Naive thymus-derived CD8-positive, alpha-beta T cell (primary cell): Measurements from ENCODE around the gene SKAP2. TPM values are rescaled to one million over a fixed set of nuclear protein-coding genes. Genes with fewer than 3 reads are reported as not detected.

Experiments used
- ATAC-seq, 2 donors: fragments of 150-1000 bp; cut with Tn5 transposase in 1 of 2; sonication (Bioruptor Pico), chemical (Tn5 transposase) in 1 of 2; 1 replicate in 1 of 2; 2 replicates in 1 of 2; pipeline ENCODE4 v1.10.0; 2021; ENCODE audit warnings: mild to moderate bottlenecking in 2 of 2, moderate library complexity in 2 of 2
- POLR2A ChIA-PET: fragments of 350-600 bp; sonication (Branson Sonifier 250); formaldehyde crosslinking; loops from one replicate; lab custom pipeline; 2021; ENCODE audit warnings: antibody characterized with exemption; lab: Charles Lee
- DNase-seq, 10 donors: peaks; one replicate each; pipeline versions ENCODE4 v3.0.0 to v3.0.0-alpha.2; 2020 to 2022
- H3K27ac Mint-ChIP-seq, 10 donors: one replicate each; pipeline ENCODE4 v1.8.0; 2020 to 2022; ENCODE audit warnings: mild to moderate bottlenecking in 10 of 10, mixed read lengths in 10 of 10, moderate library complexity in 4 of 10, inconsistent platforms in 1 of 10
- H3K27me3 Mint-ChIP-seq, 5 donors: one replicate each; pipeline ENCODE4 v1.8.0; 2021 to 2022; ENCODE audit warnings: mixed read lengths in 5 of 5
- H3K36me3 Mint-ChIP-seq, 3 donors: one replicate each; pipeline ENCODE4 v1.8.0; 2020 to 2022; ENCODE audit warnings: mixed read lengths in 3 of 3, mild to moderate bottlenecking in 2 of 3, inconsistent platforms in 1 of 3
- H3K4me1 Mint-ChIP-seq, 4 donors: one replicate each; pipeline ENCODE4 v1.8.0; 2021 to 2022; ENCODE audit warnings: mixed read lengths in 4 of 4
- H3K4me3 Mint-ChIP-seq, 10 donors: one replicate each; pipeline ENCODE4 v1.8.0; 2020 to 2022; ENCODE audit warnings: mild to moderate bottlenecking in 10 of 10, mixed read lengths in 10 of 10, moderate library complexity in 6 of 10, inconsistent platforms in 1 of 10
- H3K9me3 Mint-ChIP-seq, 9 donors: one replicate each; pipeline ENCODE4 v1.8.0; 2020 to 2022; ENCODE audit warnings: mixed read lengths in 9 of 9, mild to moderate bottlenecking in 3 of 9, inconsistent platforms in 1 of 9, moderate library complexity in 1 of 9
- polyA plus RNA-seq, 3 donors: library from polyadenylated mRNA; unstranded; fragments of 300-500 nt; fragmentation: Illumina TruSeq; gene quantifications; one replicate each; pipeline ENCODE4 v1.2.3, GENCODE V29; 2021
- total RNA-seq, 8 experiments: library from RNA in 2 of 8; stranded (reverse) in 2 of 8; gene quantifications; one replicate each; pipeline ENCODE4 v1.2.3 and lab custom pipeline; 2021 to 2026

SKAP2 gene
- total and polyA plus RNA-seq, 5 experiments from 2014 or later: 4.2 to 27.6 (median 7.5) TPM

DNA sequence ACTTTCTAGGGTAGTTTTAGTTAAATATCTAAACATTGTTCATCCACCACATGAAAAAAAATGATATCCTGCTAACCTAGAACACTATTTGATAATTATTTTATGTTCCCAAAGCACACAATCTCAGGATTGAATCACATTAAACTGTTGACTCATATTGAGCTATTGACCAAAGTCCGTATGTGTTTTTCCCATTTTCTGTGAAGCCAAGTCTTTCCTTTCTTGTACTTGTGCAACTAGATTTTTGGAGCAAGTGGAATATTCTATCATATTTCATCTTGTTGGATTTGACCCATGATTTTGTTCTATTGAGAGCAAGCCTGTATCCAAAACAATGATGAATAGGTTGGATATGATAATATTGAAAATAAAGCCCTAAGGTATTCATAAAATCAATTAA, 164.6 kb downstream of the SKAP2 start:
- ATAC-seq (no peak), DNase-seq (no peak)
- Mint-ChIP-seq H3K4me1 (no peaks in the 10 kb centered on the region), H3K27me3 (peaks cover 1 to 19% (median 8%) of the 10 kb centered on the region in 5 donors), H3K4me3 (no peak overlapping the region), H3K36me3 (peaks cover 0 to 2% (median 0%) of the 10 kb centered on the region in 3 donors), H3K27ac (no peak overlapping the region), H3K9me3 (no peaks in the 10 kb centered on the region)
- POLR2A ChIA-PET: no interaction called here

DNA sequence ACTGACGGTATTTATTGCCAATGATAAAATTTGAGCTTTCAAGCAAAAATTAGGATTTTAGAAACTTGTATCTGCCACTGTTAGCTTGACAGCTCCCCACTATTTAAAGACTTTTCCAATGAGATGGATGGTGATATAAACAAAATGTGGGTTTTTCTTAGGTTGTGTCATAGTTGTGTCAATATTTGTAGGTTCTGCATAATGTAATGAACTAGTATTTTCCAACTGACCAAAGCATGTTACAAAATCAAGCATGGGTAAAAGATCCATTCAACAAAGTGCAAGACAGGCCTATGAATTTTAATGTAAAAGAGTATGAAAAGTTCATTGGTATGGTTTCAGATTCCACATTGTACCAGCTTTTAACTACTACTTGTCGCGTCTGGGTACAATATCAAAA, 165.6 kb downstream of the SKAP2 start:
- H3K36me3 Mint-ChIP-seq: peaks cover 0 to 2% (median 0%) of the 10 kb centered on the region in 3 donors
- no peaks in the 10 kb centered on the region for H3K9me3 Mint-ChIP-seq
- H3K4me1 Mint-ChIP-seq: no peaks in the 10 kb centered on the region
- POLR2A ChIA-PET: no interaction called here
- H3K27me3 Mint-ChIP-seq: peaks cover 1 to 19% (median 8%) of the 10 kb centered on the region in 5 donors
- ATAC-seq (no peak), DNase-seq (no peak)
- H3K4me3 Mint-ChIP-seq: no peak overlapping the region
- H3K27ac Mint-ChIP-seq: no peak overlapping the region

DNA sequence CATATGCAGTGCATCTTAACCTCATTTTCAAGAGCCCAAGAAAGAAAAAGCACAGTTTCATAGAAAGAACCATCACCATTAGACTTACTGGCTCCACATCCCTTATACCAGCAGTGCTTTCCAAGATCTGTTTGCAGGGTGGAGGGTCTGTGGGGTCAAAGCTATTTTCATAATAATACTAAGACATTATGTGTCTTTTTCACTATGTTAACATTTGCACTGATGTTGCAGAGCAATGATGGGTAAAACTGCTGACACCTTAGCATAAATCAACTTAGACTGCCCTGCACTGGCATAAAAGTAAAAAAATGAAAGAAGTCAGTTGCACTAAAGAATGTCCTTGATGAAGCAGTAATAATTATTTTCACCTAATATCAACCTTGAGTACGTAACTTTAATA, 166.2 kb downstream of the SKAP2 start:
- Mint-ChIP-seq H3K27ac (no peak overlapping the region), H3K9me3 (no peaks in the 10 kb centered on the region), H3K4me3 (no peak overlapping the region), H3K27me3 (peaks cover 1 to 19% (median 8%) of the 10 kb centered on the region in 5 donors), H3K36me3 (peaks cover 0 to 2% (median 0%) of the 10 kb centered on the region in 3 donors), H3K4me1 (no peaks in the 10 kb centered on the region)
- no peak for DNase-seq
- POLR2A ChIA-PET: no interaction called here
- no peak for ATAC-seq

DNA sequence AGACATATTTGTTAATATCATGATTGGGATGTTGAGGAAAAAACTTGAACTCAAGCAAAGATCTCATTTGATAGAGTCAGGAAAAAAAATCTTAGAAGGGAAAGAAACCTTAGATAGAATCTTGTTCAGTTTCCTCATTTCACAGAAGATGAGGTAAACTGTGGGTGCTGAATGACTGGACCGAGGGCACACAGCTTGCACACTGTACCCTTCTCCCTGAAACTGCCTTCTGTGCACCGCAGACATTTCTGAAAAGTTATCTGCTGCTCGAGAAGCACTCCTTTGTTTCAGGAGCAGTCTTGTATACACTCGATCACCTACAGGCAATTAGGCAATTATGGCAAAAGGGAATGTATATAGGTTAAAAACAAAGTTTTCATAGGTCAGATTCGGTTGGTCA, 167.4 kb downstream of the SKAP2 start:
- ATAC-seq: no peak
- no peak for DNase-seq
- H3K36me3 Mint-ChIP-seq: peaks cover 0 to 2% (median 0%) of the 10 kb centered on the region in 3 donors
- no peak overlapping the region for H3K4me3 Mint-ChIP-seq
- H3K27ac Mint-ChIP-seq: peak overlapping the region in 1 of 10 donors; percentile 4
- no peaks in the 10 kb centered on the region for H3K9me3 Mint-ChIP-seq
- H3K4me1 Mint-ChIP-seq: no peaks in the 10 kb centered on the region
- H3K27me3 Mint-ChIP-seq: peaks cover 0 to 14% (median 6%) of the 10 kb centered on the region in 5 donors
- POLR2A ChIA-PET: no interaction called here

DNA sequence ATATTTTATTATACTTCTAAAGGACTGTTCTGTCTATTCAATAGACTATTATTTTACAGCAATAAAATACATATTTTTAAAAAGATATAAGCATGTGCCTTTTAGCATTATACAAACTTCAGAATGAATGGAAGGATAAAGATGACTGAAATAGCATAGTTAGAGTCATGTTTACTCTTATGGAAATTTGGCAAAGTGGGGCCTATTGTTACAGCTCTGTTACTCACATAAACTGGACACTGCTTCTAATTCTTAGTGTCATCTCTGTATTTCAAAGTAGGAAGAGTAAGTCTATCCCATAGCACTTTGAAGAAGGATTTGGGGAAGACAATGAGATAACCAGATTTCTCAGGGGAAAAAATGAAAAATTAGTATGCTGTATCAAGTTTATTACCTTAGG, 168.2 kb downstream of the SKAP2 start:
- peaks cover 0 to 20% (median 10%) of the 10 kb centered on the region in 5 donors for H3K27me3 Mint-ChIP-seq
- H3K9me3 Mint-ChIP-seq: no peaks in the 10 kb centered on the region
- ATAC-seq (no peak), DNase-seq (no peak)
- H3K27ac Mint-ChIP-seq: no peak overlapping the region
- POLR2A ChIA-PET: no interaction called here
- no peaks in the 10 kb centered on the region for H3K4me1 Mint-ChIP-seq
- peaks cover 0 to 2% (median 0%) of the 10 kb centered on the region in 3 donors for H3K36me3 Mint-ChIP-seq
- no peak overlapping the region for H3K4me3 Mint-ChIP-seq

DNA sequence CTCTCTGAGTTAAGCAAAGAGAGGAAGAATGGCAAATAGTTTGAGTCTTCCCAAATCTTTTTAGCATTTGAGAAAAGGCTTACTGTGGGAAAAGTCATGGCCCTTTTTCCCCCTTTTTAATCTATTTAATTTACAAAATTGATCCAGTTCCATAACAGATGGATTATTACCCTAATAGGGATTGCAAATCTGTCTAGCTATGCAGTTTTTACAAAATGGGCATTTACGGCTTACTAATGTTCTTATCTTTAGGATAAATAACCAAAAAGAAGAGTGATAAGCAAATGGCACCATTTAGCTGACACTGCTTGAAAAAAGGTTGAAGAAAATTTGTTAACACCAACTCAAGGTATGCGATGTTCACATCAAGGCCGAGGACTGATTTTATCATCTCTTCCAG, 169.7 kb downstream of the SKAP2 start:
- Mint-ChIP-seq H3K36me3 (peaks cover 0 to 2% (median 0%) of the 10 kb centered on the region in 3 donors), H3K4me1 (peaks cover 0 to 4% (median 0%) of the 10 kb centered on the region in 4 donors), H3K27me3 (peaks cover 0 to 21% (median 10%) of the 10 kb centered on the region in 5 donors), H3K27ac (no peak overlapping the region), H3K4me3 (no peak overlapping the region), H3K9me3 (no peaks in the 10 kb centered on the region)
- POLR2A ChIA-PET: no interaction called here
- ATAC-seq: no peak
- DNase-seq: no peak

DNA sequence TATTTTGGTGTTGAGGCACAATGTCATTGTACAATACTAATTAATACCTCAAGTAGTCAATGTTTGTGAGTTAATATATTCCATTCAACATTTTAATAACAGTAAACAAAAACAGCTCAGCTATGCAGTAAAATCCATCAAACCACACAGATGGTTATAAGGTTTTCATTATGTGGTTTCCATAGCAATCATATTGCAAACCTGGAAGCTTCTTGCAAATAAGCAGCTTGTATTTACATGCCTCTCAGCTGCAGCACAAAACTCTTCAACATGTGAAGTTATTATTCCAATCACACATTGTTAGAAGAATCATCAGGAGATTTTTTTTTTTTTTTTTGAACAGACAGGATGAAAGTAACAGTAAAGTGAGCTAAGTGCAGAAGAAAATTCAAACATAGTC, 170.2 kb downstream of the SKAP2 start:
- H3K9me3 Mint-ChIP-seq: no peaks in the 10 kb centered on the region
- H3K27me3 Mint-ChIP-seq: peaks cover 0 to 21% (median 14%) of the 10 kb centered on the region in 5 donors
- H3K36me3 Mint-ChIP-seq: peaks cover 0 to 2% (median 0%) of the 10 kb centered on the region in 3 donors
- POLR2A ChIA-PET: no interaction called here
- H3K27ac Mint-ChIP-seq: no peak overlapping the region
- H3K4me3 Mint-ChIP-seq: no peak overlapping the region
- no peak for DNase-seq
- H3K4me1 Mint-ChIP-seq: peaks cover 0 to 5% (median 0%) of the 10 kb centered on the region in 4 donors
- no peak for ATAC-seq

DNA sequence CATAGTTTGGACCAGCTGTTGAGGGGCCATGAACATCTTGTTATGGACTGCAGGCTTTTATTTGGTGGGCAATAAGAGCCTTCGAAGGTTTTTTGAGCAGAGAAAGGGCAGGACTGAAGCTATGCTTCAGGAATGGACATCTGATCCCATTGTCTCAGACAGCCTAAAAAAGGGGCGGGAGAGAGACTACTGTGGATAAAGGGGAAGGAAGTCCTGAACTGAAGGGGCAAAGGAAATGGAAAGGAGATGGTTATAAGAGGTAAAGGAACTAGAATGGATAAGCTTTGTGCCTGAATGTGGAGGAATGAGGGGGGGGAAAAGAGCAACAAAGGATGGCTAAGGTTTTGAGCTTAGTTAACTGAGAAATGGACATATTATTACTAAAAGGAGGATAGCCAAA, 172.5 kb downstream of the SKAP2 start:
- Mint-ChIP-seq H3K36me3 (no peaks in the 10 kb centered on the region), H3K27ac (no peak overlapping the region), H3K27me3 (peaks cover 0 to 14% (median 12%) of the 10 kb centered on the region in 5 donors), H3K4me3 (no peak overlapping the region), H3K9me3 (no peaks in the 10 kb centered on the region), H3K4me1 (peaks cover 0 to 13% (median 0%) of the 10 kb centered on the region in 4 donors)
- POLR2A ChIA-PET: no interaction called here
- ATAC-seq (no peak), DNase-seq (no peak)

DNA sequence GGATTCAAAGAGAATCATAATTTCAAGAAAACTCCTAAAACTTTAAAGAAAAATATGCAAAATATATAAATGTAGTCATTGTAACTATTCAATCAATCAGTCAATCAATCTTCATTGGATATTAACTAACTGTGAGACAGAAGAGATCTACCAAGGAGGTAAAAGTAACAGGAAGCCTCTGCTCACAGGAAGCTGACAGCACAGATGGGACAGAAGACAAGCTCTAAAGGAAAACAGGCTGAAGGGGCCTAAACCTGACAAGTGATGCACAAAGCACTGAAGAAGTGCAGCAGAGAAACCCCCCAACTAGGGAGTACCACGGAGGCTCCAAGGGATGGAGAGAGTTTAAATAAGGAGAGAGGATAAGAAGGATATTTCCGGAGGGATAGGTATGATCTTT, 173.0 kb downstream of the SKAP2 start:
- Mint-ChIP-seq H3K4me3 (no peak overlapping the region), H3K27ac (no peak overlapping the region), H3K4me1 (peaks cover 0 to 13% (median 0%) of the 10 kb centered on the region in 4 donors), H3K9me3 (no peaks in the 10 kb centered on the region), H3K27me3 (peaks cover 0 to 15% (median 12%) of the 10 kb centered on the region in 5 donors), H3K36me3 (no peaks in the 10 kb centered on the region)
- ATAC-seq: no peak
- DNase-seq: no peak
- POLR2A ChIA-PET: no interaction called here

DNA sequence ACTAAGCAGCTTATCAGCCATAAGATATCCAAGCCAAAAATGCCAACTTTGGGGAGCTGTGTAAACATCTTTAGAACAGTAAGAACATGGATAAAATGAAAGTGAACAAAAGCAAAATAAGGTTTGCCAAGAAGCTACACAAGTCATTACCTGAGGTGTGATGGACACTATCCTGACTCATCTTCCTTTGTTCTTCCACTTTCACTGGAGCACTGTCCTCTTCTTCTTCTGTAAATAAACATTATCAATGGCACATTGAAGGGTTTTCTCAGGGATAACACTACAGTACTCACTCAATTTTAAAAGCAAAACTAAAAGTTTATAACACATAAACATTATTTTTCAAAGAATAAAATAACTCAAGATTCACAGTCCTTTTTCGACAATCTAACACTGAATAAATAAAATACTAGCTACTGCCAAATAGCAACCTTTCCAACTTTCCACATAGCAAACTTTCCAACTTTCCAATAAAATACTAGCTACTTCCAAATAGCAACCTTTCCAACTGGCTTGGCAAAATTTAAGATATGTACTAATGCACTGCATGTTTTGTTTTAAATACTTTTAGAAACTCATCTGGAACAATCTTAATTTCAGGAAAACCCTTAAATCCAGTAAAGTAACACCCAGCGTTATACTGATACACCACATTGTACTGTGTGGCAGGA, 174.1 kb downstream of the SKAP2 start:
- Mint-ChIP-seq H3K36me3 (no peaks in the 10 kb centered on the region), H3K4me3 (no peak overlapping the region), H3K27ac (no peak overlapping the region), H3K9me3 (no peaks in the 10 kb centered on the region), H3K27me3 (peaks cover 0 to 26% (median 14%) of the 10 kb centered on the region in 5 donors), H3K4me1 (peaks cover 0 to 13% (median 0%) of the 10 kb centered on the region in 4 donors)
- DNase-seq: no peak
- ATAC-seq: no peak
- POLR2A ChIA-PET: no interaction called here

DNA sequence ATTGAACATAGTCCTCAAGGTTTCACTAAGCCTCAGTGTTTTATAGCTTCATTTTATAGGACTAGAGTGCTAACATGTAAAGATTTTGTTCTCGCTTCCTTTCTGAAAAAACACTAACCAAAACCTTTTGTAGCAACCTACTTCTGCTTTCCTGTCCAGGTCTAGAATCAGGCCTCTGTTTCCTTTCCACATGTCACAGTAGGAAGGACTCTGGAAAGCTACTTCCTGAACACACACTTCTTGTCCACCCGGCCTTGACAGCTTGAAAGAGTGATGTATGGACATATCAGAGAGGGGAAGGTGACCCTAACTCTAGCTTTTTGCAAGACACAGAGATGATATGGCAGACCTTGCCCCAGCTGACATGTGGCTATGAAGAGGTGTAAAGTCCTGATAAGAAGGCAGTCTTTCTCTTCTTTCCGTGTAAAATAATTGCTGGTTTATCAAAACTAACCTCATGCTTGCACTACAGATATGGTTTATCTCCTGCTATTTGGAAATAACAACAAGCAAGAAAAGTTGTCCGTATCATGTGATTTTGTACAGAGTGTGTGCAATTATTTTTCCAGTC, 175.4 kb downstream of the SKAP2 start:
- DNase-seq (no peak), ATAC-seq (no peak)
- POLR2A ChIA-PET: no interaction called here
- H3K36me3 Mint-ChIP-seq: no peaks in the 10 kb centered on the region
- peaks cover 0 to 39% (median 17%) of the 10 kb centered on the region in 5 donors for H3K27me3 Mint-ChIP-seq
- H3K27ac Mint-ChIP-seq: no peak overlapping the region
- H3K4me3 Mint-ChIP-seq: no peak overlapping the region
- H3K9me3 Mint-ChIP-seq: no peaks in the 10 kb centered on the region
- peaks cover 0 to 13% (median 0%) of the 10 kb centered on the region in 4 donors for H3K4me1 Mint-ChIP-seq

DNA sequence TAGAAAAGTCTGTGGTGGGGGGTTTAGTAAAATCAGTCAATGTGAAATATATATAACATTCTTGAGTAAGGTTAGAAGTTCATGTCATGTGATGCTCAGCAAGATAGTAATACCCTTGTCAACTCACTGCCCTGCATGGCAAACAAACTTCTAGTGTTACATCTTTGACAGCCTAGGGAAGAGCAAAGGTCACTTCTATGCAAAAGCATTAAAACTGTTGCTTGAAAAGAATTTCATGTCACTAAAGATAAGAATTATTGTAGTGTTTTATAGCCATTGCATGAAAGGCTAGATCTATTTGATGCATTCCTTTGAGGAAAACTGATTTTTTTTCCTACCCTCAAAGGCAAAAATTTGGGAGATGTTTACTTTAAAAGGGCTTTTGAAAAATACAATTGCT, 176.0 kb downstream of the SKAP2 start:
- ATAC-seq (no peak), DNase-seq (no peak)
- no peaks in the 10 kb centered on the region for H3K36me3 Mint-ChIP-seq
- POLR2A ChIA-PET: no interaction called here
- H3K27me3 Mint-ChIP-seq: peaks cover 0 to 45% (median 17%) of the 10 kb centered on the region in 5 donors
- H3K9me3 Mint-ChIP-seq: no peaks in the 10 kb centered on the region
- peaks cover 0 to 13% (median 0%) of the 10 kb centered on the region in 4 donors for H3K4me1 Mint-ChIP-seq
- no peak overlapping the region for H3K4me3 Mint-ChIP-seq
- no peak overlapping the region for H3K27ac Mint-ChIP-seq

DNA sequence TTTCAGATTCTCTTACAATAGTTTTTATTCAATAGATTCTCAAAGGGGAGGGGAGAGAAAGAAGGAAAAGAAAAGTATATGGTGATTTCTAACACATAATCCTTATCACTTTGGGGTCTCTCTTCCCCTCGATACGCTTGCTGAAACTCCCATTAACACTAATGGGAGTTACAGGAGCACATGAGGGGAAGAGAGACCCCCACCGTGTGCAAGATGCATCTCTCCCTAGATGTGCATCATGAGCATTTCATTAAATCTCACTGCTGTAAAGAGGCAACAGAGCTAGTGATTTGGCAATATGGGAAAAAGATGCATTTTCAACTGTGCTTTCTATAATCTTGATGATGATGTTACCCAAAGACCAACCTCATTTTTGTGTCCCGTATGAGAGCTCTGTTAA, 177.4 kb downstream of the SKAP2 start:
- Mint-ChIP-seq H3K27ac (no peak overlapping the region), H3K27me3 (peaks cover 2 to 49% (median 19%) of the 10 kb centered on the region in 5 donors), H3K4me3 (no peak overlapping the region), H3K9me3 (no peaks in the 10 kb centered on the region), H3K36me3 (no peaks in the 10 kb centered on the region), H3K4me1 (peaks cover 0 to 13% (median 0%) of the 10 kb centered on the region in 4 donors)
- POLR2A ChIA-PET: no interaction called here
- DNase-seq: no peak
- no peak for ATAC-seq
